GM12873 (cell line): Measurements from ENCODE around the gene HOXD9.

Experiments
- TF ChIP-seq, protein P1 (sequence below): IDR thresholded peaks from 2 replicates; pipeline ENCODE4 v1.5.1; 2012; ENCODE audit warnings: low read depth, mild to moderate bottlenecking, moderate library complexity, low read length, control low read depth; ENCODE audit not compliant: insufficient read depth; ENCODE audit errors: missing control alignments

The HOXD9 gene

GRCh38 chr2:176129813-176130146, 7.3 kb downstream of the HOXD9 start:
- TF ChIP-seq, protein P1, sequence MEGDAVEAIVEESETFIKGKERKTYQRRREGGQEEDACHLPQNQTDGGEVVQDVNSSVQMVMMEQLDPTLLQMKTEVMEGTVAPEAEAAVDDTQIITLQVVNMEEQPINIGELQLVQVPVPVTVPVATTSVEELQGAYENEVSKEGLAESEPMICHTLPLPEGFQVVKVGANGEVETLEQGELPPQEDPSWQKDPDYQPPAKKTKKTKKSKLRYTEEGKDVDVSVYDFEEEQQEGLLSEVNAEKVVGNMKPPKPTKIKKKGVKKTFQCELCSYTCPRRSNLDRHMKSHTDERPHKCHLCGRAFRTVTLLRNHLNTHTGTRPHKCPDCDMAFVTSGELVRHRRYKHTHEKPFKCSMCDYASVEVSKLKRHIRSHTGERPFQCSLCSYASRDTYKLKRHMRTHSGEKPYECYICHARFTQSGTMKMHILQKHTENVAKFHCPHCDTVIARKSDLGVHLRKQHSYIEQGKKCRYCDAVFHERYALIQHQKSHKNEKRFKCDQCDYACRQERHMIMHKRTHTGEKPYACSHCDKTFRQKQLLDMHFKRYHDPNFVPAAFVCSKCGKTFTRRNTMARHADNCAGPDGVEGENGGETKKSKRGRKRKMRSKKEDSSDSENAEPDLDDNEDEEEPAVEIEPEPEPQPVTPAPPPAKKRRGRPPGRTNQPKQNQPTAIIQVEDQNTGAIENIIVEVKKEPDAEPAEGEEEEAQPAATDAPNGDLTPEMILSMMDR: no peak

- TF ChIP-seq, protein P1: no peak
These were observed 7.8 kb downstream of the HOXD9 start for GRCh38 chr2:176130147-176130956.

- TF ChIP-seq, protein P1: no peak
These were observed 8.7 kb downstream of the HOXD9 start for GRCh38 chr2:176130957-176131847.

- TF ChIP-seq, protein P1: no peak
These were observed 9.3 kb downstream of the HOXD9 start for GRCh38 chr2:176131848-176132158.

GRCh38 chr2:176132205-176133171, 10.0 kb downstream of the HOXD9 start:
- TF ChIP-seq, protein P1: no peak

DNA sequence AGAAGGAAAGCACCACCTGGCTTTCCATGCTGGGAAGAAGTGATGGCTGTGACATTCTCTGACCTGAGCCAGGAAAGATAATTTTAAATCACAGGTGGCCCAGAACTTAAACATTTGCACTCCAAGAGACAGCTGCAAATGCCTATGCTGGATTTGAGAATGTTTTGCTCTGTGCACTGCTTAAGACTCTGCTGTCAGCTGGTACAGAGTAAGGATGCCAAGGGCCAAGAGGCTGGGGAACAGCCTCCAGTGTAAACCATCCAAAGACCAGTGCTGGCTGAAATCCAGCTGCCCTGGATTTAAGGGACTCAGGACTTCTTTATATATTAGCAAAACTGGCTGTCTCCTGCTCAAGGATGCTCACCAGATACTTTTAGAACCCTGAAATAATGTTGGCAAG, 10.9 kb downstream of the HOXD9 start:
- TF ChIP-seq, protein P1: no peak
